Choroid plexus epithelial cell (primary cell): ENCODE measurements around the gene HADHB.

Source experiments
- DNase-seq: peaks from one replicate; pipeline ENCODE4 v3.0.0-alpha.2; 2010; ENCODE audit warnings: low read depth
- H3K4me3 ChIP-seq: 2 replicates; pipeline ENCODE4 v1.5.1; 2011; ENCODE audit warnings: low read depth, mild to moderate bottlenecking, control low read depth, low read length, moderate library complexity
- TF ChIP-seq, protein P1 (sequence below): conservative IDR thresholded peaks from 2 replicates; pipeline ENCODE4 v1.5.1; 2011; ENCODE audit warnings: low read depth, mild to moderate bottlenecking, control low read depth, inconsistent platforms, low read length, moderate library complexity

HADHB gene

DNA sequence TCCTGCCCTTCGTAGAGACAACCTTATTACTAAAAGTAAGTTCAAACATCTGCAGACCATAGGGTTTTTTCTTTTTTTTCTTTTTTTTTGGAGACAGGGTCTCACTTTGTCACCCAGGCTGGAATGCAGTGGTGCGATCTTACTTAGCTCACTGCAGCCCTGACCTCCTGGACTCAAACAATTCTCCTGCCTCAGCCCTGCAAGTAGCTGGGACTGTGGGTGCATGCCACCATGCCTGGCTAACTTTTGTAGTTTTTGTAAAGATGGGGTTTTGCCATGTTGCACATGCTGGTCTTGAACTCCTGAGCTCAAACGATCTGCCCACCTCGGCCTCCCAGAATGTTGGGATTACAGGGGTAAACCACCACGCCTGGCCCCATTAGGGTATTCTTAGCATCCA lies 32.7 kb upstream of the HADHB start:
- no peak for DNase-seq
- no peak overlapping the region for H3K4me3 ChIP-seq

DNA sequence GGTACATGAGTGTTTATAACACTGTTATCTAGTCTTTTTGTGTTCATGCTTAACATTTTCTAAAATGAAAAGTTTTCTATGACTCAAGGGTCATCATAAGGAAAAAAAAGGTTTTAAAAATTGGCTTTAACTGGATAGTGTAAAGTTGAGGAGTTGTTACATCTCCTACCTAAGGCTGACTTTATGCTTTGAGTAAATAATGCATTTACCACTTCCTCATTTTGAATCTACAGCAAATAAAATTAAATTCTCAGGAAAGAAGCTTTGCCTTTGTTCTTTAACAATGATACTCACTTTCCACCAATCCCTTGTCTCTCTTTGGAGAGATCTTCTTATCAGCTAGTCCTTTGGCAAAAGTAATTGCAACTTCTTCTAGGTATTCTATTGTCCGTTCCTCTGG lies 30.0 kb upstream of the HADHB start:
- no peak overlapping the region for H3K4me3 ChIP-seq
- TF ChIP-seq, protein P1, sequence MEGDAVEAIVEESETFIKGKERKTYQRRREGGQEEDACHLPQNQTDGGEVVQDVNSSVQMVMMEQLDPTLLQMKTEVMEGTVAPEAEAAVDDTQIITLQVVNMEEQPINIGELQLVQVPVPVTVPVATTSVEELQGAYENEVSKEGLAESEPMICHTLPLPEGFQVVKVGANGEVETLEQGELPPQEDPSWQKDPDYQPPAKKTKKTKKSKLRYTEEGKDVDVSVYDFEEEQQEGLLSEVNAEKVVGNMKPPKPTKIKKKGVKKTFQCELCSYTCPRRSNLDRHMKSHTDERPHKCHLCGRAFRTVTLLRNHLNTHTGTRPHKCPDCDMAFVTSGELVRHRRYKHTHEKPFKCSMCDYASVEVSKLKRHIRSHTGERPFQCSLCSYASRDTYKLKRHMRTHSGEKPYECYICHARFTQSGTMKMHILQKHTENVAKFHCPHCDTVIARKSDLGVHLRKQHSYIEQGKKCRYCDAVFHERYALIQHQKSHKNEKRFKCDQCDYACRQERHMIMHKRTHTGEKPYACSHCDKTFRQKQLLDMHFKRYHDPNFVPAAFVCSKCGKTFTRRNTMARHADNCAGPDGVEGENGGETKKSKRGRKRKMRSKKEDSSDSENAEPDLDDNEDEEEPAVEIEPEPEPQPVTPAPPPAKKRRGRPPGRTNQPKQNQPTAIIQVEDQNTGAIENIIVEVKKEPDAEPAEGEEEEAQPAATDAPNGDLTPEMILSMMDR, result no peak
- DNase-seq, result no peak

More for the DNA sequence above, 32.7 kb upstream of the HADHB start:
- TF ChIP-seq, protein P1, result no peak

DNA sequence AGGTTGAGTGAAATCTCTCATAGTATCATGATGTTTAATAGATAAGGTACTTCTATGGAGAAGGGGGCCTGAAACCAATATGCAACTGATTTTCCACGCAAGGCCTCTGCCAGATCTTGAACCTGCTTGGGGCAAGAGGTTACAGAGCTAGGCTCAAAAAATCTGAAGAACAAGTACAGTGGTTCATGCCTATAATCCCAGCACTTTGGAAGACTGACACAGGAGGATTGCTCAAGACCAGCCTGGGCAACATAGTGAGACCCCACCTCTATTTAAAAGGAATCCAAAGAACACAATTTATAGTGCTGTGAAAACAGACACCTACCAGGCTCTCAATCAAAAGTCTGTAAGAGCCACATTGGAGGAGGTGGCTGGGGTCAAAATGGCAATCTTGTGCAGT lies 28.9 kb upstream of the HADHB start:
- no peak for DNase-seq
- TF ChIP-seq, protein P1, result no peak
- H3K4me3 ChIP-seq, result no peak overlapping the region

DNA sequence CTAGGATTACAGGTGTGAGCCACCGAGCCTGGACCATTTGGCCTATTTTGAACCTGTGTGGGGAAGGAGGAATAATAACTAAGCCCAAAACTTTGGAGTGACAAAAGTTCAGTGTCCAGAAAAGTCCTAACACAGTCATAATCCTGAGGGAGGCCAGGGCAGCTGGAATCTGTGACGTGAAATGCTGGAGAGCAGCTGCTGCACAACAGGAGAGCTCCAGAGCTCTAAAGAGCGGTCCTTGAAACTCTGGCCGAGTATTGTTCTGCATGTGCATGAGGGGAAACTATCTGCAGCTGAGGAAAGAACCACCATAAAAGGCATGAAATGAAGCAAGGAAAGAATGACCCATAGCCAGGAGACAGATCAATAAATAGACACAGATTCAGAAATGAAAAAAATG lies 28.2 kb upstream of the HADHB start:
- TF ChIP-seq, protein P1, result no peak
- H3K4me3 ChIP-seq, result no peak overlapping the region
- no peak for DNase-seq

DNA sequence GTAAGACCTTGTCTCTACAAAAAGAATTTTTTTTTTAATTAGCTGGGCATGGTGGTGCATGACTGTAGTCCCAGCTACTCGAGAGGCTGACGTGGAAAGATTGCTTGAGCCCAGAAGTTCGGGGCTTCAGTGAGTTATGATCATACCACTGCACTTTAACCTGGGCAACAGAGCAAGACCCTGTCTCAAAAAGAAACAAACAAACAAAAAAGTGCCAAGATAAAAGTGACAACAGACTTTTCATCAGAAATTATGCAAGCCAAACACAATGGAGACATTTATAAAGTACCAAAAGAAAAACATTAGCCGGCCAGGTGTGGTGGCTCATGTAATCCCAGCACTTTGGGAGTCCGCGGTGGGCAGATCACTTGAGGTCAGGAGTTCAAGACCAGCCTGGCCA lies 27.0 kb upstream of the HADHB start:
- no peak overlapping the region for H3K4me3 ChIP-seq
- TF ChIP-seq, protein P1, result no peak
- DNase-seq, result no peak

DNA sequence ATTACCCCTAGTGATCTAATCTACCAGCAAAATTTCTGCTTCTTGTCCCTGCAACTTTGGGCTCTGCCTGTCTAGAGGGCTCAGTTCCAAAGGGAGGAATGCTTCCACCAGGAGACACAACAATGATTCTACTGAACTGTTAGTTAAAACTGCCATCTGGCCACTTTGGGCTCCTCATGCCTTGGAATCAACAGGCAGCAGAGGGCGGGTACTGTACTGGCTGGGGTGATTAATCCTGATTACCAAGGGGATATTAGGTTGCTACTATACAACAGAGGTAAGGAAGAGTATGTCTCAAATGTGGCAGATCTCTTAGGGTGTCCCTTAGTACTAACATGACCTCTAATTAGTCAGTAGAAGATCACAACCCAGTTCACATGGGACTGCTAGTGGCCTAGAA lies 21.7 kb upstream of the HADHB start:
- TF ChIP-seq, protein P1, result no peak
- H3K4me3 ChIP-seq, result no peak overlapping the region
- DNase-seq, result no peak

DNA sequence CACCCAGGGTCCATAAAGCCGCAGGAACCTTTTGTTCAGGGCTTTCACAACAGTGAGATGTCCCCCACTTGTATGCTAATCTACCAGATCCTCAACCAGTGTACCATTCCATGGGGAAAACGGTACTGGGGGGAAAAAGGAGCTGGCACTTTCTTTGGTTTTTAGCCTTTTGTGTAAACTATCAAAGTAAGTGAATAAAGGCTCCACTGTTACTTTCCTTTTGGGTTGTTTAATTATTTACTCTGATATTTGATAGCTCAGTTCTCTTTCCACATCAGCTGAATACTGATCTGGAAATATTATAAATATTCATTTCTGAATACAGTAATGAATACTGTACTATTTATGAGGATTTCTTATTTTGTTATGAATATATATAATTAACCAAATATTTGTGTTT lies 20.6 kb upstream of the HADHB start:
- DNase-seq, result no peak
- no peak overlapping the region for H3K4me3 ChIP-seq
- TF ChIP-seq, protein P1, result no peak
